Natural killer cell (primary cell): ENCODE data around the gene CRYGN. TPM values are rescaled to one million over a fixed set of nuclear protein-coding genes. Genes with fewer than 3 reads are reported as not detected.

ENCODE experiments used
- ATAC-seq, 3 donors: fragments of 150-1000 bp in 2 of 3; fragments of 200-7000 bp in 1 of 3; cut with Tn5 transposase; 1 replicate in 1 of 3; 2 replicates in 2 of 3; pipeline ENCODE4 v1.10.0; 2021; ENCODE audit warnings: mild to moderate bottlenecking in 2 of 3, moderate library complexity in 2 of 3
- DNase-seq, 2 donors: peaks; one replicate each; pipeline versions ENCODE4 v3.0.0 to v3.0.0-alpha.2; 2013 to 2021; ENCODE audit warnings: mixed read lengths in 1 of 2
- H3K27ac ChIP-seq: one replicate; pipeline ENCODE4 v1.5.1; 2013; ENCODE audit warnings: mild to moderate bottlenecking, low read length
- H3K27me3 ChIP-seq: one replicate; pipeline ENCODE4 v1.6.1; 2013; ENCODE audit warnings: low read length; ENCODE audit not compliant: control insufficient read depth, insufficient read depth
- H3K36me3 ChIP-seq: one replicate; pipeline ENCODE4 v1.6.1; 2013; ENCODE audit warnings: low read length; ENCODE audit not compliant: control insufficient read depth, insufficient read depth
- H3K4me1 ChIP-seq: one replicate; pipeline ENCODE4 v1.6.1; 2013; ENCODE audit warnings: low read length; ENCODE audit not compliant: control insufficient read depth, insufficient read depth
- H3K4me3 ChIP-seq: one replicate; pipeline ENCODE4 v1.5.1; 2013; ENCODE audit warnings: low read length
- H3K9me3 ChIP-seq: one replicate; pipeline ENCODE4 v1.6.1; 2013; ENCODE audit warnings: low read length; ENCODE audit not compliant: control insufficient read depth, insufficient read depth
- H3K27ac Mint-ChIP-seq, 2 donors: one replicate each; pipeline ENCODE4 v1.8.0; 2022; ENCODE audit warnings: mild to moderate bottlenecking in 2 of 2, mixed read lengths in 2 of 2, moderate library complexity in 1 of 2
- H3K27me3 Mint-ChIP-seq, 2 donors: one replicate each; pipeline ENCODE4 v1.8.0; 2022; ENCODE audit warnings: low read depth in 2 of 2, mixed read lengths in 2 of 2
- H3K36me3 Mint-ChIP-seq: one replicate; pipeline ENCODE4 v1.8.0; 2022; ENCODE audit warnings: mixed read lengths
- H3K4me1 Mint-ChIP-seq, 2 donors: one replicate each; pipeline ENCODE4 v1.8.0; 2022; ENCODE audit warnings: mixed read lengths in 2 of 2
- H3K4me3 Mint-ChIP-seq: one replicate; pipeline ENCODE4 v1.8.0; 2022; ENCODE audit warnings: mild to moderate bottlenecking, moderate library complexity, mixed read lengths
- H3K9me3 Mint-ChIP-seq, 2 donors: one replicate each; pipeline ENCODE4 v1.8.0; 2022; ENCODE audit warnings: mixed read lengths in 2 of 2
- WGBS: methylation state at CpG from one replicate; pipeline ENCODE4 v1.1.7; 2013; ENCODE audit warnings: missing lambda C conversion rate; ENCODE audit not compliant: insufficient coverage; 5-methylcytosine and 5-hydroxymethylcytosine counted together
- intact Hi-C: fragments of 100-400 bp; cut with micrococcal nuclease; formaldehyde crosslinking; loops from one replicate; pipeline ENCODE4 v1.14.2; 2022
- total RNA-seq, 4 donors: library from RNA; stranded (reverse); fragments of 120-200 nt in 1 of 4; gene quantifications; one replicate each; pipeline versions ENCODE4 v1.2.3 to v1.2.4, GENCODE V29; 2013 to 2022
- TF ChIP-seq, protein P1 (sequence below): fragments of 200-600 bp; IDR thresholded peaks from one replicate; pipeline ENCODE4 v1.8.0; 2022; ENCODE audit warnings: antibody characterized with exemption

The CRYGN gene
- total RNA-seq, 3 donors from 2014 or later (not counting 1 experiment from before 2014, with no cell fraction given), result not detected

DNA sequence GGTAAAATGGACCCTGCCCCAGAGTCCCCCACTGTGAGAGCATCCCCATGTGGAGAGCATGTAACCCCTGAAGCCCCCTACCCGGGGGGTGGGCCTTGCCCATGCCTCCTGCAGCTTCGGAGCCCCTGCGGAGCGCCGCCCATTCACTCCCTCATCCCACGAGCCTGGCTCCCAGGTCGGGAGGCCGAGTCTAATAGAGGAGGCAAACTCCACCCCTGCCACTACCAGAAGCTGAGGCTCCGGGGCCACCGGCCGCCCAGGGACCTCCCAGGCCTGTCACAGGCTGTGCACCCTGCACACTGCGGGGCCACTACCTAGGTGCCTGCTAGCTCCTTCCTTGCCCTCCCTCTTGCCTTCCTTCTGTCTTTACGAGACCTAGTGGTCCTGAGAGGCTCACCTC, 47.5 kb downstream of the CRYGN start:
- H3K27me3 ChIP-seq, result no peaks in the 10 kb centered on the region
- Mint-ChIP-seq H3K4me1 (peaks cover 0 to 5% of the 10 kb centered on the region in 2 donors), H3K9me3 (no peaks in the 10 kb centered on the region), H3K4me3 (no peak overlapping the region), H3K27me3 (peaks cover 3 to 5% of the 10 kb centered on the region in 2 donors), H3K27ac (no peak overlapping the region), H3K36me3 (no peaks in the 10 kb centered on the region)
- WGBS, result 89% methylated on average over 13 of the region's 13 CpGs
- TF ChIP-seq, protein P1, sequence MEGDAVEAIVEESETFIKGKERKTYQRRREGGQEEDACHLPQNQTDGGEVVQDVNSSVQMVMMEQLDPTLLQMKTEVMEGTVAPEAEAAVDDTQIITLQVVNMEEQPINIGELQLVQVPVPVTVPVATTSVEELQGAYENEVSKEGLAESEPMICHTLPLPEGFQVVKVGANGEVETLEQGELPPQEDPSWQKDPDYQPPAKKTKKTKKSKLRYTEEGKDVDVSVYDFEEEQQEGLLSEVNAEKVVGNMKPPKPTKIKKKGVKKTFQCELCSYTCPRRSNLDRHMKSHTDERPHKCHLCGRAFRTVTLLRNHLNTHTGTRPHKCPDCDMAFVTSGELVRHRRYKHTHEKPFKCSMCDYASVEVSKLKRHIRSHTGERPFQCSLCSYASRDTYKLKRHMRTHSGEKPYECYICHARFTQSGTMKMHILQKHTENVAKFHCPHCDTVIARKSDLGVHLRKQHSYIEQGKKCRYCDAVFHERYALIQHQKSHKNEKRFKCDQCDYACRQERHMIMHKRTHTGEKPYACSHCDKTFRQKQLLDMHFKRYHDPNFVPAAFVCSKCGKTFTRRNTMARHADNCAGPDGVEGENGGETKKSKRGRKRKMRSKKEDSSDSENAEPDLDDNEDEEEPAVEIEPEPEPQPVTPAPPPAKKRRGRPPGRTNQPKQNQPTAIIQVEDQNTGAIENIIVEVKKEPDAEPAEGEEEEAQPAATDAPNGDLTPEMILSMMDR, result no peak
- H3K9me3 ChIP-seq, result no peaks in the 10 kb centered on the region
- no peaks in the 10 kb centered on the region for H3K36me3 ChIP-seq
- H3K4me3 ChIP-seq, result no peak overlapping the region
- no peak overlapping the region for H3K27ac ChIP-seq
- intact Hi-C loops, result no loop called here
- H3K4me1 ChIP-seq, result no peaks in the 10 kb centered on the region
- ATAC-seq (no peak), DNase-seq (no peak)

GRCh38 chr7:151392002-151392401, 47.9 kb downstream of the CRYGN start:
- H3K9me3 Mint-ChIP-seq, result no peaks in the 10 kb centered on the region
- TF ChIP-seq, protein P1, result no peak
- intact Hi-C loops, result no loop called here
- H3K9me3 ChIP-seq, result no peaks in the 10 kb centered on the region
- peaks cover 3 to 5% of the 10 kb centered on the region in 2 donors for H3K27me3 Mint-ChIP-seq
- H3K36me3 ChIP-seq, result no peaks in the 10 kb centered on the region
- H3K4me1 ChIP-seq, result no peaks in the 10 kb centered on the region
- no peak overlapping the region for H3K27ac ChIP-seq
- ATAC-seq (no peak), DNase-seq (no peak)
- no peak overlapping the region for H3K4me3 ChIP-seq
- H3K27me3 ChIP-seq, result no peaks in the 10 kb centered on the region
- H3K36me3 Mint-ChIP-seq, result no peaks in the 10 kb centered on the region
- H3K27ac Mint-ChIP-seq, result no peak overlapping the region
- 86% methylated on average over 8 of the region's 8 CpGs for WGBS
- H3K4me1 Mint-ChIP-seq, result peaks cover 0 to 5% of the 10 kb centered on the region in 2 donors
- no peak overlapping the region for H3K4me3 Mint-ChIP-seq

- intact Hi-C loops, result no loop called here
- WGBS, result 90% methylated on average over 9 of the region's 9 CpGs
Measured at GRCh38 chr7:151391358-151391730, 48.6 kb downstream of the CRYGN start.

More at GRCh38 chr7:151391358-151391730, 48.6 kb downstream of the CRYGN start:
- no peak overlapping the region for H3K4me3 ChIP-seq
- peaks cover 3 to 5% of the 10 kb centered on the region in 2 donors for H3K27me3 Mint-ChIP-seq
- H3K36me3 Mint-ChIP-seq, result no peaks in the 10 kb centered on the region
- TF ChIP-seq, protein P1, result no peak
- ATAC-seq (no peak), DNase-seq (no peak)
- no peaks in the 10 kb centered on the region for H3K4me1 ChIP-seq
- H3K9me3 ChIP-seq, result no peaks in the 10 kb centered on the region
- no peak overlapping the region for H3K4me3 Mint-ChIP-seq
- peaks cover 0 to 5% of the 10 kb centered on the region in 2 donors for H3K4me1 Mint-ChIP-seq
- no peaks in the 10 kb centered on the region for H3K9me3 Mint-ChIP-seq
- no peaks in the 10 kb centered on the region for H3K27me3 ChIP-seq
- H3K36me3 ChIP-seq, result no peaks in the 10 kb centered on the region
- no peak overlapping the region for H3K27ac Mint-ChIP-seq
- no peak overlapping the region for H3K27ac ChIP-seq
